Measurements from ENCODE around the gene COL1A2. TPM values are rescaled to one million over a fixed set of nuclear protein-coding genes. Genes with fewer than 3 reads are reported as not detected.

Gene COL1A2
- total and polyA plus RNA-seq, 2 donors from 2014 or later, result 51.4 to 149 TPM

DNA sequence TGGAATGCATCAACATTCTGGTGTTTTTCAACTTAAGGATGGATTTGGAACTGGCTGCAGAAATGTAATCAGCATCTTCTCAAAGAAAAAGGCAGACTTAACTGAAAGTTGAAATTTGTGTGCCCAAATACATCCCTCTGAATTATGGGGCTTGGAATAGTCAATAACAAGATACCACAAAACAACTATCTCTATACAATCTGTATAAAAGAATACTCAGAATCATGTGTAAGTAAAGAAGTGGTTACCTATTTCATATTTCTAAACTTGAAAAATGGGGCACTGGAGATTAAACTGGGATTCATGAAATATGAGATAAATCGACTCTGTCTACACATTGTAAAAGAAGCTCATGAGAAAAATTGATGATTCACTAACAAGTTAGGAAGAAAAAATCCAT lies 6.2 kb upstream of the COL1A2 start:
- FAIRE-seq, result no peak
- TF ChIP-seq CTCF (IDR thresholded peaks at IDR 0.05; ENCODE audit: borderline replicate concordance, extremely low read depth, insufficient read depth), result no peak
- no peaks in the 10 kb centered on the region for H3K27me3 ChIP-seq (ENCODE audit: control insufficient read depth, insufficient read depth, low read length)

DNA sequence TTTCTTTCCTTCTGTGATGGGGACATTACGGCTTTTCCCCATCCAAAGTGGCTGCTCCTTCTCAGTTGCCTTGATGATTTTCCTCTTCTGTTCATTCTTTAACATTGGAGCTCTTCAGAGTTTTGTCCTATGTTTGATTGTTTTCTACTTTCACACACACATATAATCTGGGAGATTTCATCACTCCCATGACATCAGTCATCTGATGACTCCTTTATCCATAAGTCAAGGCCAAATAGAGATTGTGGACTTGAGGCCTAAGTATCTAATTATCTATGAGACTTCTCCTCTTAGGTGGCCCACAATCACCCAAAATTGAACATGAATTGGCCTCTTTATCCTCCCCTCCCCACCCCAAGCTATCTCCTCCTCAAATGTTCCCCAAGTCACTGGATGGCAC lies 5.3 kb upstream of the COL1A2 start:
- no peaks in the 10 kb centered on the region for H3K27me3 ChIP-seq (ENCODE audit: control insufficient read depth, insufficient read depth, low read length)
- intact Hi-C loops (cut with DNase I), result no loop called here
- H3K4me3 ChIP-seq (ENCODE audit: low read length in 3 of 3), result no peak overlapping the region
- H3K36me3 ChIP-seq (ENCODE audit: control insufficient read depth in 2 of 3, insufficient read depth in 3 of 3, low read length in 3 of 3), result no peaks in the 10 kb centered on the region
- no peak for DNase-seq
- H3K9me3 ChIP-seq (ENCODE audit: control insufficient read depth in 2 of 3, insufficient read depth in 1 of 3, low read length in 3 of 3), result no peaks in the 10 kb centered on the region
- H3K4me1 ChIP-seq (ENCODE audit: control insufficient read depth in 2 of 3, insufficient read depth in 2 of 3, low read depth in 1 of 3, low read length in 3 of 3), result no peaks in the 10 kb centered on the region
- no peak overlapping the region for H3K27ac ChIP-seq (ENCODE audit: low read depth in 2 of 2, low read length in 2 of 2)
- no peak for FAIRE-seq
- TF ChIP-seq CTCF (IDR thresholded peaks at IDR 0.05; ENCODE audit: borderline replicate concordance, extremely low read depth, insufficient read depth), result no peak
- no peak overlapping the region for H3K9ac ChIP-seq (ENCODE audit: low read length in 3 of 3)

More for the DNA sequence above, 6.2 kb upstream of the COL1A2 start:
- Histone ChIP-seq H3K4me3 (ENCODE audit: low read length in 3 of 3) (no peak overlapping the region), H3K27ac (ENCODE audit: low read depth in 2 of 2, low read length in 2 of 2) (no peak overlapping the region), H3K4me1 (ENCODE audit: control insufficient read depth in 2 of 3, insufficient read depth in 2 of 3, low read depth in 1 of 3, low read length in 3 of 3) (no peaks in the 10 kb centered on the region), H3K36me3 (ENCODE audit: control insufficient read depth in 2 of 3, insufficient read depth in 3 of 3, low read length in 3 of 3) (no peaks in the 10 kb centered on the region), H3K9ac (ENCODE audit: low read length in 3 of 3) (no peak overlapping the region), H3K9me3 (ENCODE audit: control insufficient read depth in 2 of 3, insufficient read depth in 1 of 3, low read length in 3 of 3) (no peaks in the 10 kb centered on the region)
- intact Hi-C loops (cut with DNase I), result no loop called here
- no peak for DNase-seq

GRCh38 chr7:94391726-94392392 lies 2.8 kb upstream of the COL1A2 start:
- DNase-seq (peak in 3 of 5 donors; percentile 35 to 80 (median 58)), FAIRE-seq (no peak)
- no peaks in the 10 kb centered on the region for H3K27me3 ChIP-seq (ENCODE audit: control insufficient read depth, insufficient read depth, low read length)
- H3K9ac ChIP-seq (ENCODE audit: low read length in 3 of 3), result peak overlapping the region in 1 of 3 donors; percentile 12
- H3K36me3 ChIP-seq (ENCODE audit: control insufficient read depth in 2 of 3, insufficient read depth in 3 of 3, low read length in 3 of 3), result peaks cover 0 to 2% (median 0%) of the 10 kb centered on the region in 3 donors
- no peak for TF ChIP-seq CTCF (IDR thresholded peaks at IDR 0.05; ENCODE audit: borderline replicate concordance, extremely low read depth, insufficient read depth)
- intact Hi-C loops (cut with DNase I), result no loop called here
- H3K9me3 ChIP-seq (ENCODE audit: control insufficient read depth in 2 of 3, insufficient read depth in 1 of 3, low read length in 3 of 3), result no peaks in the 10 kb centered on the region
- H3K4me3 ChIP-seq (ENCODE audit: low read length in 3 of 3), result no peak overlapping the region
- peaks cover 0 to 7% (median 0%) of the 10 kb centered on the region in 3 donors for H3K4me1 ChIP-seq (ENCODE audit: control insufficient read depth in 2 of 3, insufficient read depth in 2 of 3, low read depth in 1 of 3, low read length in 3 of 3)
- H3K27ac ChIP-seq (ENCODE audit: low read depth in 2 of 2, low read length in 2 of 2), result peak overlapping the region in 1 of 2 donors; percentile 82

All from kidney (tissue), 14 donors.